ENCODE results near the gene SHQ1. TPM values are rescaled to one million over a fixed set of nuclear protein-coding genes. Genes with fewer than 3 reads are reported as not detected.
"Not testable (repeated sequence)": the region's sequence is repeated elsewhere in the genome, so short reads cannot be mapped to it uniquely, and the experiment has no call there.

SHQ1 gene
- total RNA-seq, 1 experiment from 2014 or later = 17.7 TPM

- H3K9me3 ChIP-seq = no peaks in the 10 kb centered on the region
- H3K4me3 ChIP-seq = no peak overlapping the region
- DNase-seq = no peak
- no peaks in the 10 kb centered on the region for H3K36me3 ChIP-seq
- no peaks in the 10 kb centered on the region for H3K27me3 ChIP-seq
Observed at GRCh38 chr3:72745146-72745999, 102.9 kb downstream of the SHQ1 start.

- Histone ChIP-seq H3K9me3 (no peaks in the 10 kb centered on the region), H3K27me3 (no peaks in the 10 kb centered on the region), H3K36me3 (no peaks in the 10 kb centered on the region), H3K4me3 (no peak overlapping the region)
- no peak for DNase-seq
Observed at GRCh38 chr3:72744330-72744729, 103.9 kb downstream of the SHQ1 start.

- Histone ChIP-seq H3K4me3 (no peak overlapping the region), H3K27me3 (no peaks in the 10 kb centered on the region), H3K9me3 (no peaks in the 10 kb centered on the region), H3K36me3 (no peaks in the 10 kb centered on the region)
- peak; percentile 6 for DNase-seq
Observed at GRCh38 chr3:72739531-72740466, 108.4 kb downstream of the SHQ1 start.

- Histone ChIP-seq H3K27me3 (no peaks in the 10 kb centered on the region), H3K4me3 (no peak overlapping the region), H3K9me3 (no peaks in the 10 kb centered on the region), H3K36me3 (no peaks in the 10 kb centered on the region)
- peak; percentile 9 for DNase-seq
Observed at GRCh38 chr3:72738752-72739530, 109.3 kb downstream of the SHQ1 start.

GRCh38 chr3:72735072-72735471 is 113.2 kb downstream of the SHQ1 start:
- not testable (repeated sequence) for H3K27me3 ChIP-seq, DNase-seq, H3K36me3 ChIP-seq, H3K4me3 ChIP-seq, H3K9me3 ChIP-seq

GRCh38 chr3:72733676-72734075 is 114.6 kb downstream of the SHQ1 start:
- Histone ChIP-seq H3K9me3 (no peaks in the 10 kb centered on the region), H3K36me3 (no peaks in the 10 kb centered on the region), H3K27me3 (no peaks in the 10 kb centered on the region), H3K4me3 (no peak overlapping the region)
- no peak for DNase-seq

- not testable (repeated sequence) for H3K36me3 ChIP-seq, DNase-seq, H3K4me3 ChIP-seq, H3K27me3 ChIP-seq, H3K9me3 ChIP-seq
Observed at GRCh38 chr3:72732666-72733345, 115.4 kb downstream of the SHQ1 start.

GRCh38 chr3:72728958-72729467 is 119.2 kb downstream of the SHQ1 start:
- DNase-seq = no peak
- Histone ChIP-seq H3K4me3 (no peak overlapping the region), H3K36me3 (no peaks in the 10 kb centered on the region), H3K27me3 (no peaks in the 10 kb centered on the region), H3K9me3 (no peaks in the 10 kb centered on the region)

GRCh38 chr3:72728329-72728889 is 119.8 kb downstream of the SHQ1 start:
- Histone ChIP-seq H3K9me3 (no peaks in the 10 kb centered on the region), H3K4me3 (no peak overlapping the region), H3K27me3 (no peaks in the 10 kb centered on the region), H3K36me3 (no peaks in the 10 kb centered on the region)
- DNase-seq = no peak

- H3K27me3 ChIP-seq = no peaks in the 10 kb centered on the region
- no peaks in the 10 kb centered on the region for H3K36me3 ChIP-seq
- DNase-seq = no peak
- no peaks in the 10 kb centered on the region for H3K9me3 ChIP-seq
- H3K4me3 ChIP-seq = no peak overlapping the region
Observed at GRCh38 chr3:72727726-72728125, 120.5 kb downstream of the SHQ1 start.

GRCh38 chr3:72727172-72727571 is 121.1 kb downstream of the SHQ1 start:
- no peaks in the 10 kb centered on the region for H3K9me3 ChIP-seq
- H3K4me3 ChIP-seq = no peak overlapping the region
- H3K27me3 ChIP-seq = no peaks in the 10 kb centered on the region
- no peak for DNase-seq
- H3K36me3 ChIP-seq = no peaks in the 10 kb centered on the region

GRCh38 chr3:72725229-72725628 is 123.0 kb downstream of the SHQ1 start:
- DNase-seq = no peak
- H3K4me3 ChIP-seq = no peak overlapping the region
- no peaks in the 10 kb centered on the region for H3K9me3 ChIP-seq
- no peaks in the 10 kb centered on the region for H3K36me3 ChIP-seq
- no peaks in the 10 kb centered on the region for H3K27me3 ChIP-seq

GRCh38 chr3:72724070-72724469 is 124.2 kb downstream of the SHQ1 start:
- DNase-seq = no peak
- Histone ChIP-seq H3K4me3 (no peak overlapping the region), H3K9me3 (no peaks in the 10 kb centered on the region), H3K27me3 (no peaks in the 10 kb centered on the region), H3K36me3 (no peaks in the 10 kb centered on the region)

GRCh38 chr3:72722930-72723726 is 125.1 kb downstream of the SHQ1 start:
- Histone ChIP-seq H3K9me3 (no peaks in the 10 kb centered on the region), H3K27me3 (no peaks in the 10 kb centered on the region), H3K36me3 (no peaks in the 10 kb centered on the region), H3K4me3 (no peak overlapping the region)
- DNase-seq = peak; percentile 54

- Histone ChIP-seq H3K9me3 (no peaks in the 10 kb centered on the region), H3K36me3 (no peaks in the 10 kb centered on the region), H3K27me3 (no peaks in the 10 kb centered on the region), H3K4me3 (no peak overlapping the region)
- no peak for DNase-seq
Observed at GRCh38 chr3:72721683-72722381, 126.4 kb downstream of the SHQ1 start.
